BLaER1 (cell line): ENCODE data around the gene ALX4.

ENCODE experiments used
- H3K27ac ChIP-seq: shearing (Covaris generic); formaldehyde crosslinking; 2 replicates; pipeline ENCODE4 v1.8.1; 2022
- H3K27me3 ChIP-seq: shearing (Covaris generic); formaldehyde crosslinking; 2 replicates; pipeline ENCODE4 v1.8.1; 2022
- H3K36me3 ChIP-seq: shearing (Covaris generic); formaldehyde crosslinking; 2 replicates; pipeline ENCODE4 v1.8.1; 2022
- H3K4me1 ChIP-seq: shearing (Covaris generic); formaldehyde crosslinking; 2 replicates; pipeline ENCODE4 v1.8.1; 2022
- H3K4me2 ChIP-seq: shearing (Covaris generic); formaldehyde crosslinking; 2 replicates; pipeline ENCODE4 v1.8.1; 2022
- H3K4me3 ChIP-seq: shearing (Covaris generic); formaldehyde crosslinking; 2 replicates; pipeline ENCODE4 v1.8.1; 2022
- H3K9ac ChIP-seq: shearing (Covaris generic); formaldehyde crosslinking; 2 replicates; pipeline ENCODE4 v1.8.1; 2022
- H3K9me3 ChIP-seq: shearing (Covaris generic); formaldehyde crosslinking; 2 replicates; pipeline ENCODE4 v1.8.1; 2022
- H4K20me1 ChIP-seq: shearing (Covaris generic); formaldehyde crosslinking; 2 replicates; pipeline ENCODE4 v1.8.1; 2022
- Cebpa-rat ChIP-seq: shearing (Covaris generic); IDR thresholded peaks from 2 replicates; pipeline ENCODE4 v1.8.1; 2022

ALX4 gene

DNA sequence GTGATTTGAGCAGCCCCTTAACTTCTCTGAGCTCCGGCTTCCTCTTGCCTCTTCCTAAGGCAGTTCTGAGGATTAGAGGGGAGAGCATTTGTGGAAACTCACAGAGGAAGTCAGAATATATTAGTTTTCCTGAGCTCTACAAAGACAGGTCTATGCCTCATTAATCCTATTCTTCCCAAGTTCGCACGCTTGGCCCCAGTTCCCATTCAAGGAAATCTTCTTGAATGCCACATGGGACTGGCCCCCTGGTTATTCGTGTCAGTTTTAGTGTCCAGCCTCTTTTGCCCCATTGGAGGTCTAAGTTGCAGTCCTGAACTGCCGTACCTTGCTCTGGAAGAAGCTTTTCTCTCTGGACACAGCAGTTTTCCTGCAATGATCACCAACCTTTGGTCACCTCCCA, 37.6 kb upstream of the ALX4 start:
- Histone ChIP-seq H3K9me3 (no peaks in the 10 kb centered on the region), H3K36me3 (no peaks in the 10 kb centered on the region), H3K4me1 (peaks cover 10% of the 10 kb centered on the region), H3K4me3 (no peak overlapping the region), H3K4me2 (no peak overlapping the region), H3K27ac (no peak overlapping the region), H4K20me1 (no peaks in the 10 kb centered on the region), H3K9ac (no peak overlapping the region), H3K27me3 (no peaks in the 10 kb centered on the region)
- TF ChIP-seq Cebpa-rat = no peak

DNA sequence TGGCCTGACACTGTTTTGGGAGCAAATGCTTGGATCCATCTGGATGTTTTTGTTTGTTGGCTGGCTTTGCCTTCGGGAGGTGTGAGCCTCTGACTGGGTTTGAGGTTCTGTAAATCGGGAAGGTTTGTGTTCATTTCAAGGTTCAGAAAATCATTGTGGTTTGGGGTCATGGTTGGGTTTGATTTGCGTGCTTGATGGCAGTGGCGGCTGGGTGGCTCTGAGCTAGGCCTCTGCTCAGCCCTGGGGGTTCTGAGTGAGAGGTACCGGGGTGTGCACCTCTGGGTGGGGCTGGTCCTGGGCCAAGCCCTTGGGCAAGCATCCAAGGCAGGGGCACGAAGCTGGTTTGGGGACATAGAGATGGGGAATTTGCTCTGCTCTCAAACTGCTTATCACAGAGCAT, 37.0 kb upstream of the ALX4 start:
- H3K4me3 ChIP-seq = no peak overlapping the region
- H4K20me1 ChIP-seq = no peaks in the 10 kb centered on the region
- no peak for TF ChIP-seq Cebpa-rat
- no peaks in the 10 kb centered on the region for H3K27me3 ChIP-seq
- no peaks in the 10 kb centered on the region for H3K36me3 ChIP-seq
- no peaks in the 10 kb centered on the region for H3K9me3 ChIP-seq
- peaks cover 10% of the 10 kb centered on the region for H3K4me1 ChIP-seq
- H3K9ac ChIP-seq = no peak overlapping the region
- no peak overlapping the region for H3K27ac ChIP-seq
- no peak overlapping the region for H3K4me2 ChIP-seq

DNA sequence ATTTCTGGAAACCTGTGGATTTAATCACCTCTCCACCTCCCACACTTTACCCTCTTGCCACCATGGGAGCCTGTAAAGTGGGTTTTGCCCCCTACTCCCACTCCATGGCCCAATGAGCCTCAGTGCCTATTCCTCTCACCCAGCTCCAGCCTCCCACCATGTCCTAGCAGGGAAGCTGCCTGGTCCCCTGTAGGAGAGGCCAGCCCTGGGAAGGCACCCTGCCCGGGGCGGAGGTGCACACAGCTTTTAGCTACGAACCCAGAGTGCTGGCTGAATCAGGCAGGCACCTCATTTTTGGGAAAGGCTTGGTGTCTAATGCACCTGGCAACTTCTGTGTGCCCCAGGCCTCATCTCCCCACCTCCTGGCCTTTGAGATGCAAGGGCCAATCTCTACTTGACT, 35.8 kb upstream of the ALX4 start:
- Histone ChIP-seq H3K4me3 (no peak overlapping the region), H3K27me3 (no peaks in the 10 kb centered on the region), H4K20me1 (no peaks in the 10 kb centered on the region), H3K36me3 (no peaks in the 10 kb centered on the region), H3K9me3 (no peaks in the 10 kb centered on the region), H3K4me2 (no peak overlapping the region), H3K27ac (no peak overlapping the region), H3K4me1 (peaks cover 2% of the 10 kb centered on the region), H3K9ac (no peak overlapping the region)
- no peak for TF ChIP-seq Cebpa-rat

DNA sequence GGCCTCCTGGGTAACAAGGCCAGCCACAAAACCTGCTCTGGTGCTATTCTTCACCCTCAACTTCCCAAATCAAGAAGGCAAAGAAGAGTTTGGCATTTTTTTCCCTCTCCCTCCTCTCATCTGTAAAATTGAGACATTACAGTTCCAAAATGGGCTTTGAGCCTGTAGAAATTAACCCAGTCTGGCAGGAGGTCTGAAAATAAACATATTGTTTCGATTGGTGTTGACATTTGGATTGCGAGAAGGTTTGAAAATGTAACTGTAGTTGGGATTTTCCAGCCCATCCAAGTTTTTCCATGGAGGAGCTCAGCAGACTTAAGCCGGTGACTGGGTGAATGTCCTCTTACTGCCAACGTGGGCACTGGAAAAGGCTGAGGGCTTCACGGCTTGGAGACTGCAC, 35.0 kb upstream of the ALX4 start:
- no peak overlapping the region for H3K27ac ChIP-seq

DNA sequence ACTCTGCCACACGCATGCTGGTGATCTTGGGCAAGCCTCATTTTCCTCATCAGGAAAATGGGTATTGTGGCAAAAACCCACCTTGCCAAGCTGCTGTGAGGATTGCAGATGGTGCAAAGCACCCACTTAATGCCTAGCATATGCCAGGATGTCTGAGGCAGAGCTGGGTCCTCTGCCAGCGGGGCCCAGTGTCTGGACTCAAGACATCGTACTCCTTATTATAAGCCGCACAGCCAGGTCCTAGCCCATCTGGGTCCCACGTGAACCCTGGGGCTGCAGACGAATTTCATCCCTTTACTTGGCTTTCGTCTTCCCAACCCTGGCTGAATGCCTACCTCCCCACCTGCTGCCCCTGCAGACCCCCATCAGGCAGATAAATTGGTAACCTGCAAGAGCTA, 34.5 kb upstream of the ALX4 start:
- TF ChIP-seq Cebpa-rat = no peak
- Histone ChIP-seq H3K9ac (no peak overlapping the region), H3K36me3 (no peaks in the 10 kb centered on the region), H3K27me3 (peaks cover 3% of the 10 kb centered on the region; the same call in 1 of the 2 replicates), H3K4me3 (no peak overlapping the region), H3K9me3 (no peaks in the 10 kb centered on the region), H3K27ac (no peak overlapping the region), H3K4me1 (no peaks in the 10 kb centered on the region), H3K4me2 (no peak overlapping the region), H4K20me1 (no peaks in the 10 kb centered on the region)

More for the DNA sequence above, 35.0 kb upstream of the ALX4 start:
- H3K4me2 ChIP-seq = no peak overlapping the region
- no peaks in the 10 kb centered on the region for H3K4me1 ChIP-seq
- no peaks in the 10 kb centered on the region for H4K20me1 ChIP-seq
- no peak overlapping the region for H3K9ac ChIP-seq
- no peak overlapping the region for H3K4me3 ChIP-seq
- H3K27me3 ChIP-seq = no peaks in the 10 kb centered on the region
- no peak for TF ChIP-seq Cebpa-rat
- no peaks in the 10 kb centered on the region for H3K9me3 ChIP-seq
- H3K36me3 ChIP-seq = no peaks in the 10 kb centered on the region

DNA sequence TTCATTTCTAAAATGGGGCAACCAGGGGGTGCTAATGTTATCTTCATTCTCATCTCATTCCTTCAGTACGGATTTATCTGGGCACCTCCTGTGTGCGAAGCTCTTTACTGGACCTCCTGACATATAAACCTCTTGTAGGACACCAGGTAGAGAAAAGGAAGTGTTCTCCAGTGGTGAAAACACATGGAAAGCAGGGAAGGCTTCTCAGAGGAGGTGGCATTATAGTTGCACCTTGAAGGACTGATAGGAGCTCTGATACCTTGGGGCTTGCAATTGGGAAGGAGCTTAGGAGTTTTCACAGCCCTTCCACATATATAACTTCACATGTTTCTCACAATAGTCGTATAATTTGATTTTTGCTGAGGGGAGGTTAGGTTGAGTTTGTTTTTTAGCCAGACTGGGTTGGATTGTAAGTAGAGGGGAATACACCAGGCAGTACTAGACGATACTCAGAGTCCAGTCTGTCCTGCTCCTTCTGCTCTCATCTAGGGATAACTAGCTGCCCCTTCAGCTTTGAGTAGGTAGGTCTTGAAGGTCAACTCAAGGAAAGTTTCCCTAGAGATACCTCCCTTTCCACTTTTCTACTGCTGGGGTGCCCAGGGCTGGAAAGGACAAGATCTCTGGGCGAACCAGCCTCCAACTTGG, 34.0 kb upstream of the ALX4 start:
- Histone ChIP-seq H3K36me3 (no peaks in the 10 kb centered on the region), H3K9me3 (no peaks in the 10 kb centered on the region), H3K4me1 (no peaks in the 10 kb centered on the region), H3K4me2 (no peak overlapping the region), H3K27ac (no peak overlapping the region), H3K4me3 (no peak overlapping the region), H4K20me1 (no peaks in the 10 kb centered on the region), H3K9ac (no peak overlapping the region), H3K27me3 (peaks cover 8% of the 10 kb centered on the region; the same call in 1 of the 2 replicates)
- TF ChIP-seq Cebpa-rat = no peak

DNA sequence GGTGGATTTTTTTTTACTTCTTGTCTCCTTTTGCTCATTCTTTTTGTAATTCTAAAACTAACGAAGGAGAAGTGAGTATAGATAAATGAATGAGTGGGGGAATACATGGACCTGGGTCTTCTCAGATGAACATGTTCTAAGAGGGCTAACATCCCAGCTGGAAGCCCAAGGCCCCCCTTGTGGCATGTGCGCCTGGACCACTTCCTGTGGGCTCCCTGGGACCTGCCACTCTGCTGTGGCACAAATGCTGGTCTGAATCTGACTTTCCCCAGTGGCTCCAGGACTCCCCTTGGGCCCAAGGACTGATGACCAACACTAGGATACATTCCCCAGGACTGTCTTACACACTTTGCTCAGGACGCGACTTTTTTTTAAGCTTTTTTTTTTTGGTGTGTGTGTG, 32.7 kb upstream of the ALX4 start:
- no peaks in the 10 kb centered on the region for H3K36me3 ChIP-seq
- H3K27me3 ChIP-seq = peaks cover 21% of the 10 kb centered on the region
- H3K4me3 ChIP-seq = no peak overlapping the region
- H3K9me3 ChIP-seq = no peaks in the 10 kb centered on the region
- no peak overlapping the region for H3K9ac ChIP-seq
- H3K4me2 ChIP-seq = no peak overlapping the region
- H3K4me1 ChIP-seq = no peaks in the 10 kb centered on the region
- no peak overlapping the region for H3K27ac ChIP-seq
- TF ChIP-seq Cebpa-rat = no peak
- H4K20me1 ChIP-seq = no peaks in the 10 kb centered on the region

DNA sequence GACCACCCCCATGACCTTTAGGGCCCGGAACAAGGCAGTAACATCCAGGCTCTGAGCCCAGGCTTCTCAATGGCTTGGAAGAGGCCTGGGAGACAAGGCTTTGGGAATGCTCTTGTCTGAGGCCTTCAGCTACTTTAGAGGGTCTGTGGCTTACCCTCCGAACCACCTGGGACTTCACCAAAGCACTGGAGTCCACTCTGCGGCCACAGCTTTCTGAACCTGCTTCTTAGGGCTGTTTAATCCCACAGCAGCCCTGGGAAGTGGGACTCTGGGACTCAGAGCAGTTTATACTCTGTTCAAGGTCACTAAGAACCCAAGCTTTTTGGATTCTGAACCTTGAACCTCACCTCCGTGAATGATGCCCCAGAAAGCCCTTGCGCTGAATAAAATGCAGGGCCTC, 30.7 kb upstream of the ALX4 start:
- H3K9me3 ChIP-seq = no peaks in the 10 kb centered on the region
- no peak overlapping the region for H3K27ac ChIP-seq
- no peaks in the 10 kb centered on the region for H4K20me1 ChIP-seq
- no peaks in the 10 kb centered on the region for H3K36me3 ChIP-seq
- no peak overlapping the region for H3K4me2 ChIP-seq
- peaks cover 40% of the 10 kb centered on the region for H3K27me3 ChIP-seq
- no peak overlapping the region for H3K4me3 ChIP-seq
- no peaks in the 10 kb centered on the region for H3K4me1 ChIP-seq
- no peak overlapping the region for H3K9ac ChIP-seq
- TF ChIP-seq Cebpa-rat = no peak

DNA sequence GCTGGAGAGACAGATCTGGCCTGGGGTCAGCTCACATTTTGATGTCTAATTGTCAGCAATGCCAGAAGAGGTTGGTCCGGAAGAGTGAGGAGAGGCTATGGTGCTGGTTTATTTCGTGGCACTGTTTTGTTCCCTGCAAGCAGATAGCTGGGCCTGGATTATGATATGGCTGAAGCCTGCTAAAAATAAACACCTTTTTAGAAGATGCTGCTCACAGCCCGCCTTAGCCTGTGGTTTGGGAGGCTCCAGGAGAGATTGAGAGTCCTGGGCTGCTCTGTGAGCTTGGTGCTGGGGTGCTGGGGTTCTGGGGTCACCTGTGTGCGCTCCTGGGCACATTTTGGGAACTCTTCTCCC, 29.6 kb upstream of the ALX4 start:
- Histone ChIP-seq H3K27me3 (peaks cover 52% of the 10 kb centered on the region), H3K36me3 (no peaks in the 10 kb centered on the region), H3K9me3 (no peaks in the 10 kb centered on the region), H3K4me2 (no peak overlapping the region), H3K27ac (no peak overlapping the region), H4K20me1 (no peaks in the 10 kb centered on the region), H3K4me3 (no peak overlapping the region), H3K9ac (no peak overlapping the region), H3K4me1 (no peaks in the 10 kb centered on the region)
- TF ChIP-seq Cebpa-rat = no peak

DNA sequence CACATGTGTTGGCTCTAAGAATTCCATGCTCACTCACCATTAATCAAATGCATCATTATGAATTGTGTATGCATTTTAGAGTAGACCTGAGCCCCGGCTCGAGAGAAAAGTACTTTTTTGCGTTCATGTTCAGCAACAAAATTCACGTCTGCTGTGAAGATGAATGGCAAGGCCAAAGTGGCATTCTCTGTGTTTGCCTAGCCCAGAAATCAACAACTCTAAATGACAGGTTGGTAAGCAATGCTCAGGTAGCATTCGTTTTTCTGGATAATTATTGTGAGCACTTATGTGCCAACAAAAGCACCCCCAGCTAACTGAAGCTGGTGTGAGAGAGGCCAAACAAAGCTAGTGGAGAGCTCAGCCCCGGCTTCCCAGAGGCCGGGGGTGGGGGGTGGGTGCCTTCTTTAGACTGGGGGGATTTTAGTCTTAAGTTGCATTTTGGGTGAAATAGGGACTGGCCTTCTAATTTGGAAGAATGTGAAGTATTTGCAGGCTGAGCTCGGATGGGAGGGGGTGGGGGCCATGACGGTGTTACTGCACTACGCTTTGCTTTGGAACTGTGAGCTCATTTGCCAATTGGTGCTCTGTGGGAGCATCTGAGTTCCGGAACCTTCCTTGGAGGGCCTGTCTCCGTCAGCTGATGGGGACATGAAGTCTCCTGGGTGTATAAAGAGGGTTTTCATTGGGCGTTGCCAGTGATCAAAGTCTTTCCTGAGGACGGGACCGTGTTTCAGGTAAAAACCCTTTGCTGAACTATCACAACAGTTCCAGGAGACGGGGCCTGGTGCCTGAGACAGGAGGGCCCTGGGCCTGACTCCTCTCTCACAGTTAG, 29.0 kb upstream of the ALX4 start:
- H3K4me2 ChIP-seq = no peak overlapping the region
- no peak overlapping the region for H3K4me3 ChIP-seq
- peaks cover 55% of the 10 kb centered on the region for H3K27me3 ChIP-seq
- no peak overlapping the region for H3K9ac ChIP-seq
- H3K4me1 ChIP-seq = no peaks in the 10 kb centered on the region
- TF ChIP-seq Cebpa-rat = no peak
- no peaks in the 10 kb centered on the region for H3K36me3 ChIP-seq
- no peaks in the 10 kb centered on the region for H4K20me1 ChIP-seq
- H3K9me3 ChIP-seq = no peaks in the 10 kb centered on the region
- H3K27ac ChIP-seq = no peak overlapping the region
